Measurements from ENCODE around the gene GPM6B. TPM values are rescaled to one million over a fixed set of nuclear protein-coding genes. Genes with fewer than 3 reads are reported as not detected.

The GPM6B gene
- total RNA-seq, 6 experiments from 2014 or later = not detected

DNA sequence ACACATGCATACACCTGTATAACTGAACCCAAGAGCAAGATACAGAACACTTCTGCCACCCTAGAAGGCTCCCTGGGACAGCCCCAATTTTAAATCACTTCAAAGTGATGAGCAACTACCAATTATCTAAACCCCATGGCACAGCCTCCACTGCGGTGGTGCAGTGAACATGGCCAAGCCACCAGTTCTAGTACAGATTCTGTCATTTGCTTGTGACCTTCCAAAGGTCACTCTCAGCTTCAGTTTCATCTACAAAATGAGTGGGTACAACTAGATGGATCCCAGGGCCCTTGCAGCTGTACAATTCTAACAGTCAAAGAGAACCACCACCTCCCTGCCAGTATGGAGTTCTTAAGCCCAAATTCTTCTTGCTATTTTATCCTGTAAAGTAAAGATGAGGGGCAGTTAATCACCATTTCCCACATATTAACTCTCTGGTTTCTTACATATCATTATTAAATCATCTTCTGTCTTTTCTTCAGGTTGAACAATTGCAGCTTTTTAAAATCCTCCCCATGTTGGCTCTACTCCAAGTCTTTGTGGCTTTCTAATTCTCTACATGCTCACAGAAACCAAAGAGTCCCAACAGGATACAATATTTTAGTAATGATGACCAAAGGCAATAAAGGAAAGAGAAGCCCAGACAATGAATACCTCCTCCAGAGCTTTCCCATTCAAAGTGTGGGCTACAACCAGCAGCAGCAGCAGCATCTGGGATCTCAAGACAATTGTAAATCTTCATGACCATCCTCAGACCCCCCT, 39.0 kb upstream of the GPM6B start:
- no peaks in the 10 kb centered on the region for H3K9me3 Mint-ChIP-seq
- no peak for DNase-seq

DNA sequence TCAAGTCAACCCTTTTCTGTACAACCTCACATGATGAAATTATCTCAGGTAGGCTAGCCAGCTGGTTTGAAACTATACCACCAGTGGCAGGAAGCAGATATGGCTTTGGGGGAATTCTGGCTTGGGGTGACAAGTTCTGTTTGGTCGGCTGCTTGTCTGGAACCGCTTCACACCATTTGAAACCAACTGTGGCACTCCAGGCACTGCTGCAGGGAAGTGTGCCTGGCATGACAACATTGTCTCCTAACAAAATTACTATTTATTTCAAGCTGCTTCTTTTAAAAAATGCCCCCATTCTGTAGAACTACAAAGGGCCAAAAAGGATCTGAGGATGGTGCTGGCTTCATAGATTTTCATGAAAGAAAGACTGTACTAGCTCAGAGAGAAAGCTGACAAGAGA, 37.1 kb upstream of the GPM6B start:
- Mint-ChIP-seq H3K27ac (no peak overlapping the region), H3K36me3 (ENCODE audit: low read depth) (no peaks in the 10 kb centered on the region), H3K9me3 (no peaks in the 10 kb centered on the region), H3K4me1 (ENCODE audit: low read depth) (no peaks in the 10 kb centered on the region), H3K4me3 (no peak overlapping the region), H3K27me3 (ENCODE audit: insufficient read depth) (no peaks in the 10 kb centered on the region; the same call in 1 of the 2 replicates)
- no peak for DNase-seq
- TF ChIP-seq, protein P1, sequence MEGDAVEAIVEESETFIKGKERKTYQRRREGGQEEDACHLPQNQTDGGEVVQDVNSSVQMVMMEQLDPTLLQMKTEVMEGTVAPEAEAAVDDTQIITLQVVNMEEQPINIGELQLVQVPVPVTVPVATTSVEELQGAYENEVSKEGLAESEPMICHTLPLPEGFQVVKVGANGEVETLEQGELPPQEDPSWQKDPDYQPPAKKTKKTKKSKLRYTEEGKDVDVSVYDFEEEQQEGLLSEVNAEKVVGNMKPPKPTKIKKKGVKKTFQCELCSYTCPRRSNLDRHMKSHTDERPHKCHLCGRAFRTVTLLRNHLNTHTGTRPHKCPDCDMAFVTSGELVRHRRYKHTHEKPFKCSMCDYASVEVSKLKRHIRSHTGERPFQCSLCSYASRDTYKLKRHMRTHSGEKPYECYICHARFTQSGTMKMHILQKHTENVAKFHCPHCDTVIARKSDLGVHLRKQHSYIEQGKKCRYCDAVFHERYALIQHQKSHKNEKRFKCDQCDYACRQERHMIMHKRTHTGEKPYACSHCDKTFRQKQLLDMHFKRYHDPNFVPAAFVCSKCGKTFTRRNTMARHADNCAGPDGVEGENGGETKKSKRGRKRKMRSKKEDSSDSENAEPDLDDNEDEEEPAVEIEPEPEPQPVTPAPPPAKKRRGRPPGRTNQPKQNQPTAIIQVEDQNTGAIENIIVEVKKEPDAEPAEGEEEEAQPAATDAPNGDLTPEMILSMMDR (IDR thresholded peaks at IDR 0.05) = no peak

More for the DNA sequence above, 39.0 kb upstream of the GPM6B start:
- Mint-ChIP-seq H3K4me3 (no peak overlapping the region), H3K27me3 (ENCODE audit: insufficient read depth) (no peaks in the 10 kb centered on the region; the same call in 1 of the 2 replicates), H3K27ac (no peak overlapping the region), H3K36me3 (ENCODE audit: low read depth) (no peaks in the 10 kb centered on the region), H3K4me1 (ENCODE audit: low read depth) (no peaks in the 10 kb centered on the region)
- TF ChIP-seq, protein P1 (IDR thresholded peaks at IDR 0.05) = no peak

DNA sequence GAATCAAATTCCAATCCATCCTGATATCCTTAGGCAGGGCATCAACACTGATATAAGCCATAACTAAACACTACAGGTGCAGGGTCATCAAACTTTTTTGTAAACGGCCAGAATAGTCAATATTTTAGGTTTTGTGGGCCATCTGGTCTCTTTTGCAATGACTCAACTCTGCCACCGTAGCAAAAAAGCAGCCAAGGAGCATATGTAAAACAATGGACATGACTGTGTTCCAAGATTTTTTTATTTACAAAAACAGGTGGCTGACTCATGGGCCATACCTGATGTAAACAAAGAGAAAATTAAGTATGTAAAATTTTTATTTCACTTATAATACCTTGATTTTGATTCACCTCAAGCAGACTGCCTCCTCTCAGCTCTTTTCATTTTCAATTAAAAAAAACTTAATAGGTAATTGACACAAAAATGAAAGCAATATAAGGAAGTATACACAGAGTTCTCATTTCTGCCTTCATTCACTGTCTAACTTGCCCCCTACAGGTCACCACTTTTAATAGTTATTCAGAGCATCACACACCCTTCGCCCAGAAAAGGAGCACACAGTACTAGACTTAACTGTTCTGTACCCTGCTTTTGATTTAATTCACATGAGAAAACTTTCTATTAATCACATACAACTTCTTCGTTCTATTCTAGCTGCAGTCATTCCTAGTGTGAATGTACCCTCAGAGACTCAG, 35.3 kb upstream of the GPM6B start:
- DNase-seq = no peak
- Mint-ChIP-seq H3K27ac (no peak overlapping the region), H3K36me3 (ENCODE audit: low read depth) (no peaks in the 10 kb centered on the region), H3K27me3 (ENCODE audit: insufficient read depth) (no peaks in the 10 kb centered on the region), H3K4me3 (no peak overlapping the region), H3K9me3 (no peaks in the 10 kb centered on the region), H3K4me1 (ENCODE audit: low read depth) (no peaks in the 10 kb centered on the region)
- TF ChIP-seq, protein P1 (IDR thresholded peaks at IDR 0.05) = no peak

DNA sequence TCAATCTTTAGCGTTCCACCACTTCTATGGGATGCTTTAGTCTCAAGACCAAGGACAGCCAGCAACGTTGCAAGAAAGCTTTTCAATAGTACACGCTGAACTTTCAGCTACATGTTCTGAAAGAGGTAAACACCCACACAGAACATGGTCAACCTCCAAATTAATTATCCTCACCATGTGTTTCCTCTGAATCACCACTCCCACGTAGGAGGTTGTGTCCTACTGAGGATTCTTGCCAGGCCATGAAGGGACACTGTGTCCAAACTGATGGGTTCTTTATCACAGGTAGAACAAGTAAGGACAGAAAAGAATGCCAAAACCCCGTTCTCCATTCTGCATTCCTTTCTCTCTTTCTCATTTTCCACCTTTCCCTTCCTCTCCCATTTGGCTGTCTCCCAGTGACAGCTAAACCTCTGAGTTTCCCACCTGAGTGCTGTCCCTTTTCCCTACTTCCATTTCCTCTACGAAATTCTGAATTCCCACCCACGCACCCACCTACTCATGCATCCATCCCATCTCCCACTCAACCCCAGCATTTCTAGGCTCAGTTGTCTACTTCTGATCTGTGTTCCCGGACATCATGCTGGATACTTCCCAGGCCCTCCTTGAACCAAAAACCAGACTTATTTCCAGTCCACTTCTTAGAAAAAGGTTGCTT, 29.0 kb upstream of the GPM6B start:
- Mint-ChIP-seq H3K27ac (no peak overlapping the region), H3K27me3 (ENCODE audit: insufficient read depth) (peaks cover 2% of the 10 kb centered on the region), H3K9me3 (no peaks in the 10 kb centered on the region), H3K36me3 (ENCODE audit: low read depth) (no peaks in the 10 kb centered on the region), H3K4me3 (no peak overlapping the region), H3K4me1 (ENCODE audit: low read depth) (no peaks in the 10 kb centered on the region)
- no peak for DNase-seq
- TF ChIP-seq, protein P1 (IDR thresholded peaks at IDR 0.05) = no peak

DNA sequence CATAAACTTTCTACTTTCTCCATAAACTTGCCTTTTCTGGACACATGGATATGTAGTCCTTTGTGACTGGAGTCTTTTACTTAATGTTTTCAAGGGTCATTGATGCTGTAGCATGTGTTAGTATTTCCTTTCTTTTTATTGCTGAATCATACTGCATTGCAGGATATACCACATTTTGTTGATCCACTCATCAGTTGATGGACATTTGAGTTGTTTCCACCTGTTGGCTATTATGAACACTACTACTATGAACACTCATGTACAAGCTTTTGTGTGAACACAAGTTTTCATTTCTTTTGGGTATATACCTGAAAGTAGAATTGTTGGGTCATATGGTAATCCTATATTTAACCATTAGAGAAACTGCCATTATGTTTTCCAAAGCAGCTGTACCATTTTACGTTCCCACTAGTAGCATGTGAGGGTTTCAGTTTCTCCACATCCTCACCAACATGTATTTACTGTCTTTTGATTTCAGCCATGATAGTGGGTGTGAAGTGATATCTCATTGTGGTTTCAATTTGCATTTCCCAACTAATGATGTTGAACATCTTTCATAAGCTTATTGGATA, 26.3 kb upstream of the GPM6B start:
- H3K27ac Mint-ChIP-seq = no peak overlapping the region
- H3K4me1 Mint-ChIP-seq (ENCODE audit: low read depth) = no peaks in the 10 kb centered on the region
- DNase-seq = no peak
- H3K36me3 Mint-ChIP-seq (ENCODE audit: low read depth) = no peaks in the 10 kb centered on the region
- TF ChIP-seq, protein P1 (IDR thresholded peaks at IDR 0.05) = no peak
- H3K4me3 Mint-ChIP-seq = no peak overlapping the region
- H3K9me3 Mint-ChIP-seq = no peaks in the 10 kb centered on the region
- H3K27me3 Mint-ChIP-seq (ENCODE audit: insufficient read depth) = peaks cover 2% of the 10 kb centered on the region

Data from HFFc6 (cell line).